Muscle of back (tissue), 11 donors: ENCODE measurements around the gene TLCD5. TPM values are rescaled to one million over a fixed set of nuclear protein-coding genes. Genes with fewer than 3 reads are reported as not detected.
A peak's percentile ranks its signal among the peaks of the same experiment; 100 is the strongest.

Source experiments
- DNase-seq, 3 donors: peaks; one replicate each; pipeline versions ENCODE4 v3.0.0 to v3.0.0-alpha.2; 2013
- polyA plus RNA-seq, 10 donors: library from polyadenylated mRNA; unstranded; fragments of 120-200 nt; gene quantifications; one replicate each; pipeline ENCODE4 v1.2.1, GENCODE V29; 2013; ENCODE audit not compliant: insufficient read length in 10 of 10

TLCD5 gene
- polyA plus RNA-seq, 10 donors = 6.1 to 12.5 (median 7.8) TPM

DNA sequence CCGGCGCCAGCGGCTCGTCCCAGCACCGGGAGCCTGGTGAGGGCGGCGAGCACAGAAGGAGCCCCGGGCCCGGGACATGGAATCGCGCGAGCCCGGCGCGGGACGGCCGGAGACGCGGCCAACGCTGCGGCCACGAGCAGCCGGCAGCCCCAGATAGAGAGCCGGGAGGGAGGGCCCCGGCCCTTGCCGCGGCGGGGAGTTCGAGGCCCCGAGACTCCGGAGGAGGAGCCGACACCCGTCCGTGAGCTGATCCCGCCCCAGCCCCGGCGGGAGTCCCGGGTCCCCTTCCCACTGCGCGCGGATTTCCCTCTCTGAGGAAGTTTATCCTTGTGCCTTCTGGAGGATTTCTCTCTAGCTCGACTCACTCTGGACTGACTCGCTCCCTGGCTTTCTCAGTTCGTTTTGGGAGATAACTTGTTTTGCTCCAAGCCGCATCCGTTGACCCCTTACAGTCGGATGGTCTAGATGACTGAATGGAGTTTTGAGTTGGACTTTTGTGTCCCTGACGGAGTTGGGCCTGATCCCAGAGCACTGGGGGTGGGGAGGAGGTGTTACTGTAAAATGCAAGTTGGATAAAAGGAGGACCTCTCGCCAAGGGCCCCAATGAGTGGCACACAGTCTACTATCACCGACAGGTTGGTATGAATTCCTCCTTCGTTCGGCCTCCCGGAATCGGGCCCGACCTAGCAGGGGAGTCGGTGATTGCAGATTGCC lies 11.7 kb downstream of the TLCD5 start:
- peak in 1 of 3 donors; percentile 56 for DNase-seq

DNA sequence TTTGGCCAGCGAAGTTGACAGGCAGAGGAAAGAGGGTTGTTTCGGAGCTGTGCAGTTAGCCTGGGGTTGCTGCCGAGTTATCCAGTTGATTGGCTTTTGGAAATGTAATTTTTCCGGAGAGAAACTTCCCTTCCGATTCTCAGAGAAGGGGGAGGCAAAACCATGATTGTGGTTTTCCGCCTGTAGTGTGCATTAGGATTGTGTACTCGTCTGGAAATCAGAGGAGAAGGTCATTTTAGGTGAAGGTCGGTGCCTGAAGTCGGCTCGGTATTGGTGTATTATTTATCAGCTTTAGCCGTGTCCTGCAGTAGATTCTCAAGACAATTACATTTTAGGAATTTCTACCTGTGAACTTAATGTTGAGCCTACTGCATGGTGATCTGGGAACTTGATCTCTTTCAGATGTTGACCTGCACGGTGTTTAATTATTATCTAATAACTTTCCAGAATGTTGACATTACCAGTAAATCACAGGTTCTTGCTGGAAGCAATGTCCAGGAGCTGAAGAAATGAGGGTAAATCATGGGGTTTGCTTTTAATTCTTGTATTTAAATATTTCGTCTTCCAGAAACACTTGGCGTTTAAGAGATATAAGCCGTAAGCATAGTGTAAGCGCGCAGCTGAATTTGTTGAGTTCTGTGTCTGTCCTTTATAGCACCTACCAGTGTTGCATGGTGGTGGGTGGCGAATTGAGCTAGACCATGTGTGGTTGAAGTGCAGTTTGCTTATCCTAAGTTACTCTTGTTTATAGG lies 12.4 kb downstream of the TLCD5 start:
- peak in 2 of 3 donors; percentile 32 to 49 for DNase-seq

DNA sequence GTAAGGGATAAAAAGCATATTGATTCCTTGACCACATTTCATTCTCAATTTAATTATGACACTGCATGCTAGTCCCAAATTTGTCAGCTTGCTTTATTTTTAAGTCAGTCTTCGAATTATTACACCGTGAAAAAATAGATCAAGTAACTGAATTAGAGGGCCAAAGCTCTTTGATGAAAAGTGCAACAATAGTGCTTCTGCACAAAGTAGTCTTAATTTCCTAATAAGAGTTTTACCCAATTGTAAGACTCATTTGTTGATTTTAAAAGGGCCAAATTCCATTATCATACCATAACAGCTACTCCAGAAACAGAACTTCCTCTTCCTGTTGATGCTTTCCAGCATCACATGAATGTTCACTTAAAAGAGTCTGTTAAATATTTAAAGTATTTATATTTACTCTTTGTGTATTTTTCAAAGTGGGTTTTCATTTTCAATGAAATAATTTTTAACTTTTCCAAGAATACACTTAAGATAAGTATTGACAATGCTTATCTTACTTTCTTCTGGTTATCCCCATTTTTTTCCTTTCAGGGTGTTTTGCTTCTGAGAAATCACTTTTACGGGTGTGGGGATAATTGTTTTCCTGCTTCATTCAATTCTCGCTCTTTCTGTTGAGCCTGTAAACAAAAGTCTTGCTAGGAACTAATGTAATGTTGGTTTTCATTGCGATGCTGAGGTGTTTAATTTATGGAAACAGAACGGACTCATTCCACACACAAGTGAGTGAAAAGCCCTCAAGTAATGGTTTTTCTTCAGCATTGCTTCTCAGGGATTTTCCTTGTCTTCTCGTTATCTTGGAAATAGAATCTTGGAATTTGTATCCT lies 13.2 kb downstream of the TLCD5 start:
- DNase-seq = peak in 1 of 3 donors; percentile 29

DNA sequence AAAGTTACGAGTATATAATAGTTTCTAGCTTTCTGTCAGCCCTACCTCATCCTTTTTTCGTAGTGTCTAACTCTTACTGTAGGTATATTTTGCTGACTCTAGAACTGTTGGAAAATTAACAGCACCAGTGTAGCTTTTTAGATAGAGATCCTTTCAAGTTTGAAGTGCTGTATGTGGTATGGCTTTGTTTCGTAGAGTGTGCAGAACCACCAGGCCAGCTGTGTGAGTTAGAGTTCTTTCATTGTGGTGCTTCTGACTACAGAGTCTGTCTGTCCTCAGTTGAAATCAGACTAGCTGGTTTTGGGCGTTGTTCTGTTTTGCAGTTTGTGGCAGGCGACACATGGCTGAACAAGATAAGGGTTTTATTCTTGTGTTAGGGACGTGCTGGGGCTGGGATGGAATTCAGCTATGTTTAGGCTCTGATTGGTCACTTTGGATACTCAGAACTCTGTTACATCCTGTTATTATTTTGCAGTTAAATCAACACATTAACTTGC lies 14.3 kb downstream of the TLCD5 start:
- DNase-seq = peak in 1 of 3 donors; percentile 50

DNA sequence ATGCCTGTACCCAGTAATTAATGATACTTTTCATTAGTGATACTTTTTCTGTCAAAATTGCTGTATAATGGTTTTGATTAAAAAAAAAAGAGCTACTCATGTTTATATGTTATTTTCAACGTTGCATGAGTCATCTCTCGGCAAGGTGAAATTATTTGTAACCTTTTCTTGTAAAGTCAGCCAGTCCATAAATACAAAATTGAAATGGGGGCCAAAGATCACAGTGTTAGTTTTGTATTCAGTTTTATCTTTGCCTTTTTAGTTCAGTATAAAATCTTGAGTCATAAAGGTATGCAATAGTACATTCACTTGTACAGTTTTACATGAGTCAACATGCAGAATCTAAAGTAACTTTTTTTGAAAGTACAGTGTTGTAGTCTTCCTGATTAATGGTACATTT lies 15.4 kb downstream of the TLCD5 start:
- DNase-seq = no peak

DNA sequence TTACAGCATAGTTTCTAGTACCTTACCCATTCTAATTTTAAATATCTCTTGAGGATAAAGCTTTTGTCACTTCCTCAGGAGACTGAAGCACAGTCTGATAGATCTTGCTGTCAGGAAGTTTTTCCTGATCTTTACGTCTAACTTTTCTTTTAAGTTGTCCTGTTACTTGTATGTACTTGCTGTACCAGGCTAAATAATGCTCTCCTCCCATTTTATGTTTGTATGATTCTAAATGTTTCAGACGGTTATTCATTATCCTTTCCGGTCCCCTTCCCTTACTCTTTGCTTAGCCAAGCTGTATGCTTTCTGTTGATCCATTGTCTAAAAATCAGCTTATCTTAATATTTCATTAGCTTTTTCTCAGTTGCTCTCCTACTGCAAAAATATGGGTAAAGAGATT lies 17.1 kb downstream of the TLCD5 start:
- no peak for DNase-seq

DNA sequence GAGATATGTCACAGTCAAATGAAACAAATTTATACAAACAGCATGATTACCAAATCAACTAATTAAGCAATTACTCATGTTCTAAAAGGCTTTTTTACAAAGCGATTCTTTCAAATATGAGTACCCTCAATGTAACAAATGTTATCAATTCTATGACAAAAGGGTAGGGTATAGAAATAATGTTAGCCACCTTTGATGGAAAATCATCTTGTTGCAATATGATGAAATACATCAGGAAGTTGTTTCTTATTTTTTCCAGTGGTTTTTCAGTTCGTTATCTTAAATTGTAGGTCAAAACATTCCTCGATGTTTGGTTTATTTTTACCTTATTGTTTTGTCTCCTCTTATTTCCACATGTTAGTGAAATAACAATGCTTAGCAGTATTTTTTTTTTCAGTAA lies 17.6 kb downstream of the TLCD5 start:
- no peak for DNase-seq

DNA sequence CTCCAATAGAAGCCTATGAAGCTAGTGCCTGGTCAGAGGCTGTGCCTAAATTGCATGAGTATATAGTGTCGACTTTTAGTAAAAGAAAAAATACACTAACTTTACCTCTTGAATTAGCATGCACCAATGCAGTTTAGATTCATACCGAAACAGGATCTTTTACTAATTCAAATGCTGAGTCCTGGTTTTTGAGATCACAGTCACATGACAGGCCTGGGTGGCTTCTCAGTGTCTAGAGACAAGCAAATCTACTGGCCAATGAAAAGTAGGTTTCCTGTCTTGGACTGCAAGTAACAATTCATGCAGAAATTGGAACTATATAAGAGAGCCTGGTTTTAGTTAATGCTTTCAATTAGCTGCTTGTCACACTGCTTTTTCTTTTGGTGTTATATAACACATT lies 18.3 kb downstream of the TLCD5 start:
- DNase-seq = no peak

DNA sequence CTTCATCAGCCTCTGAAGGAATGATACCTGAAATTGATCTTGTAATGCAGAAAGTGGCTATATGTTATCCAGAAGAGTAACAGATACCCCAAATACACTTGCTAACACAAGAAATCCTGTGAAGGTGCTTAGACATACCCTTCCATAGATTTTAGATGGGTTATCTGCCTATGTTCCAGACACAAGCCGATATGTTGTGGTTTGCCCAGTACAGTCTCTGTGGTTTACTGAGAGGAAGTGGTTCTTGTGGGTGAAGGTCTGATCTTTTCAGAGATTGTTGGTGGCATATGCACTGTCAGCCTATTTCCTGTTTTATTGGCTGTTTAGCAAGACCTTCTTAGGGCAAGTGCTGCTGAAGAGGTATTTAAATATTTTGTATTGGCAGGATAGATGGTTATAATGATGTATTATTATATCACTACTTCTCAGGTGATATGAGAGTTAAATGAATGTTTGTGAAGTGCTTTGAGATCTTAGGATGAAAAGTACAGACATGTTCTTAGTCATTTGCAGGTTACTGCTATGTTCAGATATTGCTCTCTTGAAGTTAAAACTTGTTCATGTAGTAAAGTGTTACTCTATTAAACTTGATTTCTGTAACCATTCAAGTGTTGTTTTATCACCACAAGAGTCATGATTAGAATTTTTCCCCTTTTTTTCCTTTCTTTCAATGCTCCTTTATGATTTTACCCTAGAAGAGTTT lies 19.4 kb downstream of the TLCD5 start:
- no peak for DNase-seq

DNA sequence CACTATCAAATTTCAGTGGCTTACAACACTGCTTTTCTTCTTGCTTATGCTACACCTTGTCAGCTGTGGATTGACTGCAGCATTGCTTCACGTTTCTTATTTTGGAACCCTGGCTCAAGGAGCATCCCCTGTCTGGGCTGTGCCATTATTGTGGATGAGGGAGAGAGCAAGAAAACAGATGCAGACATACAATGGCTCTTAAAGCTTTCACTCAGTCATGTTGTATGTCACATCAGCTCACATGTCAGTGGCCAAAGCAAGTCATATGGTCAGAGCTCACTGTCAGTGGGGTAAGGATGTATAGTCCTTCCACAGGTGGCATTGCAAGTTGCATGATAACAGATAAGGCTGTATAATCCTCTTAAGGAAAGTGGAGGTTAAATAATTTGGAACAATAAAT lies 21.1 kb downstream of the TLCD5 start:
- no peak for DNase-seq

DNA sequence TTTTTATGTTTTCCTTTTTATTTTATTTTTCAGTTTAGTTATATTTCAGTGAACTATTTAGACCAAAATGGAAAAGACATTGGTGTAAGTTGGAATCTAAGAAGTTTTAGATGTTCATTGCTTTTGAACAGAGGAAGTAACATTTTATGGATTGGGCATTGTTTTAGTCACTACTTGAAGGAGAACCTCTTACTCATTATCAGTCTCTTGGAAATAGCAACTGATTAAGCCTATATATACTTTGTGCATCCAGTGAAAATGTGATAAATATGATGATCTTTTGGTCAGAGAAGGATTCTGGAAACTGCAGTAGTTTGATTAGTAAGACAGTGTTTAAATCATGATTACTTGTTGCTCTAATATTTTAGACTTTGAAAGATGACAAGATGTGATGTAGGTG lies 25.5 kb downstream of the TLCD5 start:
- DNase-seq = no peak

DNA sequence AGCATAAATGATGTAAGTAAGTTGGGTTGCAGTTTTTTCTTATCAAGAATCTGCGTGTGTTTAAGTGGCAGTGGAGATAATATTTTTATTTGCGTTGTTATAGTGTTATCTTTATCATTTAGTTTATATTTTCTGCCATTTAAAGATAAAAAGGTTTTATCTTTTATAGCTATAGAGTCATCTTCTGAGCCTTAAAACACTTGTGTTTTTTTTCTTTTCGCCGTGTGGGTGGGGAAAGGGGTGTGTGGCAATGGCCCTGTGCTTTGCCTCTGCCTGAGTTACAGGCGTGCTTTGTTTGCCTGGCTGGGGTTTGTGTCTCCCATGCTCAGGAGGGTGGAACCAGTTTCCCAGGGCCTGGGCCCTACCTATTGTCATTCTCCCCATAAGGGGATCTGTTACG lies 27.3 kb downstream of the TLCD5 start:
- no peak for DNase-seq

DNA sequence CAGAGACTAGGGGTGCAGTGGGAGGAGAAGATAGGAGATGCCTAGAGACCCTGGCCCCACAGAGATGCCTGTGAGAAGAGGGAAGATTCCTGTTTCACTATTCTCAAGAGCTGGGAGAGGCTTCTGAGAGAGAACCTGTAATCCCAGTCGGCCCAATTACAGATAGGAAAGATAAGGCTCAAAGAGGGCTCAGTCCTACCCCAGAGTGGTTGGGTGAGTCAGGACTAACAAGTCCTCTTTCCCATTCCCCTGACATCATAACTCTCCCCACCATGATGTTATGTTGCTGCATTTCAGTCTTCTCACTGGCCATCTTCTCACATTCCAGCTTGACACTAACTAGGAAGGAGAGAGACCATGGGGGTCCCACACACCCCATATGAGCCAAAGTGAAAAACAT lies 29.0 kb downstream of the TLCD5 start:
- no peak for DNase-seq

DNA sequence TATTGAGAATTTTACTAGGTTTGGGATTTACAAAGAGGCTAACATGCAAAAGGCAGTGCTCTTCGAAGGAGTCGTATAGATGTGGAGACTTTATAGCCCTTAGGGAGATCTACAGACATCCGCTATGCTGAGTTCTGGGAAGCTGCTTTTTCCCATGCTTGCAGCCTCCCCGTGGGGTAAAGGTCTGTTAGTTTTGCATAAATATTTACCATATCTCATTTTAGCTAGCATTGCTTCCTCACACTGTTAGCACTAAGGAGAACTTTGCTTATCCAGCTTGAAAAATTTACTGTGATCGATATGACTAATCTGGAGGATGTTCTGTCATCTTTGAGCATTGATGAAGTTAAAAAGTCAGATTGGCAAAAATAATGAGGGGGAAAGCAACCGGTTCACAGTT lies 29.7 kb downstream of the TLCD5 start:
- DNase-seq = peak in 1 of 3 donors; percentile 45

DNA sequence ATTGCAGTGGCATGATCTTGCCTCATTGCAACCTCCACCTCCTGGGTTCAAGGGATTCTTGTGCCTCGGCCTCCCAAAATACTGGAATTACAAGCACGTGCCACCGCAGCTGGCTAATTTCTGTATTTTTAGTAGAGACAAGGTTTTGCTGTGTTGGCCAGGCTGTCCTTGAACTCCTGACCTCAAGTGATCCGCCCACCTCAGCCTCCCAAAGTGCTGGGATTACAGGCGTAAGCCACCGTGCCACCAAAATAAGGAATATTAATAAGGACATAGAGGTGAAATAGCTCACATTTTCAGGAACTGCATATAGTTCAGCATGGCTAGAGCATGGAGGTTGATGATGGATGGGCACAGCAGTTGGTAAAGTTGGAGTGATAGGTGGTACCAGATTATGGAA lies 32.5 kb downstream of the TLCD5 start:
- DNase-seq = no peak

DNA sequence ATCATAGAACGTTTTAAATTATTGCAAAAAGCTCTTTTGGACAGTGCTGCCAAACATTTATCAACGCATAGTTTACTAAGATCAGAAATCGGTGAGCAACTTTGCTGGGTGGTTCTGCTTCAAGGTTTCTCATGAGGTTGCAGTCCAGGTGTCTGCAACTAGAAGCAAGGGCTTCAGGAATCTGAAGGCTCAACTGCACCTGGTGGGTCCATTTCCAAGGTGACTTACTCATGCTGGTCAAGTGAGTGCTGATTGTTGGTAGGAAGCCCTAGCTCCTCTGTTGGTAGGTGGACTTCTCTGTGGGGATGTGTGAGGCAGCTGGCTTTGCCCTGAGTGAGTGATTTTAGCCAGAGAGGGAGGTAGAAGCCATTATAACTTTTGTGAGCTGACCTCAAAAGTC lies 33.6 kb downstream of the TLCD5 start:
- no peak for DNase-seq

DNA sequence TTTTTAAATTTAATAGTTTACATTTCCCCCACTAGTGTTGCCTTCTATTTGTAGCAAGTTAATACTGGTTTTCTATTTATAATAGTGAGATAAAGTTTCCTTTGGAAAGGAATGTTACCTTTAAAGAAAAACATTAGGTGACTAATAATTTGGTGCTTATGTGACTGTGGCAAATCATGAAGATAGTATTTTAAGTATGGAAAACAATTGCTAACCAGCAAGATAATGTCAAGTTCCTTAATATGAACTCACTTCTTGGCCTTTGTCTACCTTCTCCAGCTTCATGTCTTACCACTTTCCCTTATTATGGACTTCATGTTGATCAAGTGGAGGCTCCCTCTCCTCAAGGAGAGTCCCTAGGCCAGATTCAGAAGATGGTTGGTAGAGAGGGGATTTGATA lies 38.3 kb downstream of the TLCD5 start:
- DNase-seq = no peak

DNA sequence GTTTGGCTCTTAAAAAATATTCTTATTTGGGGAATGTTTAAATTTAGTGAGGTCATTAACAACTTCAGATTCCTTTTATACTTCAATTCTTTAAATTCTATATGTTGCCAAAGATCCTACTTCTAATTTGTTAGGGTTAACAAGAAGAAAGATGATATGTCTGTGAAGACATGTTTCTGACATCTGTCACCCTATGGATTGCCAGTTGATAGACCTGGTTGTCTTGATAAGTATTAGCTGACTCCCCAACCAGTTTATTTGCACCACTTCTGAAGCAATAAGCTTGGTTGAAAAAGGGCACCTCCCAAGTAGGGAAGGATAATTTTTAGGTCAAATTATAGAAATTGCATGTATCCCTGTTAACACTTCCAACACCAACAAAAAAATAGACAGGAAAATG lies 40.4 kb downstream of the TLCD5 start:
- no peak for DNase-seq

DNA sequence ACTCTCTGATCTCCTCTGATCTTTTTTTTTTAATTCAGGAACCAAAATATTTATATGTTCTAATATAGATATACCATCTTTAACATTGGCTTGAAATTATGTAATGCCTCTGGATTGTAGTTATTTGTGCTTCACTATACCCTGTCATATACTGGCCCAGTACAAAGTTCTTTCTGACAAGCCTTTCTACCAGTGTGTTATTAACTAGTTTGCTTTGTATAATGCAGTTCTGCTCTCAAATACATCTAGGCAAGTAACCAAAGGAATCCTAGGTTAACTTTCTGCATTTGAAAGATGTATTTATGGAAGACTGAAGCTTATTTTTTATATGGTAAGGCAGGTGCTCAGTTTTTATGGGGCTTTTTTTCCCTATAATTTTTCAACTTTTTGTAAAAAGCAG lies 47.2 kb downstream of the TLCD5 start:
- DNase-seq = no peak

DNA sequence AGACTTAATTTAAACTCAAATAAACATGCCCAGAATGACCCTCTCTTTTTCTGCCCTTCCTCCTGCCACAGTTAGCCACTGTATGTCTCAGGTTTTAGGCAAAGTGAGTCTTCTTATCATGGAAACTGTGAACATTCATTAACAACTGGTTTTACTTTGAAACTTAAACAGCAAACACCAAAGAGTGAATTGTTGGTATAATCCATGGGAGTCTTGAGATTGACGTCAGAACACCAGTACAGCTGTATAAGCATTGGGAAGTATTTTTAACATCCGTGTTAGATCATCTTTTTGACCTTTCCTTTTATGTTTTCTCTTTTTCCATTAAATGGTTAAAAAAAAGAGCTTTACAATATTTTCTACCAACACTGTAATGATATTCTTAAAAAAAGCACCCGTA lies 50.0 kb downstream of the TLCD5 start:
- no peak for DNase-seq

DNA sequence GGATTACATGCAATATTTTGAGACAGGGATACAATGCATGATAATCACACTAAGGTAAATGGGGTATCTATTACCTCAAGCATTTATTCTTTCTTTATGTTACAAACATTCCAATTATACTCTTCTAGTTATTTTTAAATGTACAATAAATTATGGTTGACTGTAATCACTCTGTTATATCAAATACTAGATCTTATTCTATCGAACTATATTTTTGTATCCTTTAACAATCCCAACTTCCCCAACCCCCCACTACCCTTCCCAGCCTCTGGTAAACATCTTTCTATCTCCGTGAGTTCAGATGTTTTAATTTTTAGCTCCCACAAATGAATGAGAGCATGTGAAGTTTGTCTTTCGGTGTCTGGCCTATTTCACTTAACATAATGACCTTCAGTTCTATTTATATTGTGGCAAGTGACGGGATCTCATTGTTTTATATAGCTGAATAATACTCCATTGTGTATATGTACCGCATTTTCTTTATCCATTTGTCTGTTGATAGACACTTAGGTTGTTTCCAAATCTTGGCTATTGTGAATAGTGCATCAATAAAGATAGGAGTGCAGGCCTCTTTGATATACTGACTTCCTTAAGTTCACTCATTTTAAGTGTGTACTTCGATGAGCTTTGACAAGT lies 51.6 kb downstream of the TLCD5 start:
- no peak for DNase-seq
